GM12878 (cell line): Measurements from ENCODE around the gene ATP13A2.

ENCODE experiments used
- EP300 ChIP-seq, 2 experiments: fragments of 150-350 bp in 1 of 2; IDR thresholded peaks; 2 replicates each; pipeline ENCODE4 v1.6.1; 2011 to 2012; ENCODE audit warnings: low read depth in 2 of 2, low read length in 2 of 2, borderline replicate concordance in 1 of 2, improper control_type of control experiment in 1 of 2, inconsistent platforms in 1 of 2; ENCODE audit not compliant: control insufficient read depth in 1 of 2
- NR2C2 ChIP-seq: IDR thresholded peaks from 2 replicates; pipeline ENCODE4 v1.6.1; 2011; ENCODE audit warnings: borderline replicate concordance, low read depth; ENCODE audit not compliant: control insufficient read depth, insufficient read length
- SMC3 ChIP-seq: IDR thresholded peaks from 2 replicates; pipeline ENCODE4 v1.6.1; 2011; ENCODE audit warnings: low read length, improper control_type of control experiment, borderline replicate concordance
- SP1 ChIP-seq: IDR thresholded peaks from one replicate; pipeline ENCODE4 v1.6.1; 2011; ENCODE audit warnings: low read depth, low read length
- SREBF1 ChIP-seq: IDR thresholded peaks from 2 replicates; pipeline ENCODE4 v1.6.1; 2012; ENCODE audit warnings: mild to moderate bottlenecking, low read length
- ZNF687 ChIP-seq: fragments of 450-650 bp; IDR thresholded peaks from 2 replicates; pipeline ENCODE4 v1.6.1; 2017; ENCODE audit warnings: mild to moderate bottlenecking, moderate library complexity
- TF ChIP-seq, protein P1 (sequence below): fragments of 450-650 bp; conservative IDR thresholded peaks from 2 replicates; pipeline ENCODE4 v1.6.1; 2017; ENCODE audit warnings: mild to moderate bottlenecking, moderate library complexity
- TF ChIP-seq, protein P2 (sequence below): IDR thresholded peaks from 2 replicates; pipeline ENCODE4 v1.6.1; 2011; ENCODE audit warnings: low read depth, low read length, improper control_type of control experiment, borderline replicate concordance

GRCh38 chr1:17040135-17040534, 28.4 kb upstream of the ATP13A2 start:
- no peak for TF ChIP-seq NR2C2
- TF ChIP-seq SP1, result no peak
- no peak for TF ChIP-seq SREBF1
- TF ChIP-seq, protein P1, sequence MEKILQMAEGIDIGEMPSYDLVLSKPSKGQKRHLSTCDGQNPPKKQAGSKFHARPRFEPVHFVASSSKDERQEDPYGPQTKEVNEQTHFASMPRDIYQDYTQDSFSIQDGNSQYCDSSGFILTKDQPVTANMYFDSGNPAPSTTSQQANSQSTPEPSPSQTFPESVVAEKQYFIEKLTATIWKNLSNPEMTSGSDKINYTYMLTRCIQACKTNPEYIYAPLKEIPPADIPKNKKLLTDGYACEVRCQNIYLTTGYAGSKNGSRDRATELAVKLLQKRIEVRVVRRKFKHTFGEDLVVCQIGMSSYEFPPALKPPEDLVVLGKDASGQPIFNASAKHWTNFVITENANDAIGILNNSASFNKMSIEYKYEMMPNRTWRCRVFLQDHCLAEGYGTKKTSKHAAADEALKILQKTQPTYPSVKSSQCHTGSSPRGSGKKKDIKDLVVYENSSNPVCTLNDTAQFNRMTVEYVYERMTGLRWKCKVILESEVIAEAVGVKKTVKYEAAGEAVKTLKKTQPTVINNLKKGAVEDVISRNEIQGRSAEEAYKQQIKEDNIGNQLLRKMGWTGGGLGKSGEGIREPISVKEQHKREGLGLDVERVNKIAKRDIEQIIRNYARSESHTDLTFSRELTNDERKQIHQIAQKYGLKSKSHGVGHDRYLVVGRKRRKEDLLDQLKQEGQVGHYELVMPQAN, result no peak
- TF ChIP-seq ZNF687, result no peak
- no peak for TF ChIP-seq SMC3
- TF ChIP-seq, protein P2, sequence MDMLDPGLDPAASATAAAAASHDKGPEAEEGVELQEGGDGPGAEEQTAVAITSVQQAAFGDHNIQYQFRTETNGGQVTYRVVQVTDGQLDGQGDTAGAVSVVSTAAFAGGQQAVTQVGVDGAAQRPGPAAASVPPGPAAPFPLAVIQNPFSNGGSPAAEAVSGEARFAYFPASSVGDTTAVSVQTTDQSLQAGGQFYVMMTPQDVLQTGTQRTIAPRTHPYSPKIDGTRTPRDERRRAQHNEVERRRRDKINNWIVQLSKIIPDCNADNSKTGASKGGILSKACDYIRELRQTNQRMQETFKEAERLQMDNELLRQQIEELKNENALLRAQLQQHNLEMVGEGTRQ, result no peak
- no peak for TF ChIP-seq EP300 (IDR thresholded peaks at IDR 0.05; ENCODE audit: borderline replicate concordance in 1 of 2, control insufficient read depth in 1 of 2, low read depth in 2 of 2, low read length in 2 of 2)
